ENCODE measurements around the gene CLRN1.

Gene CLRN1

GRCh38 chr3:150975086-150975991 is 2.8 kb upstream of the CLRN1 start:
- no peak for DNase-seq

- no peak for DNase-seq
Measured at GRCh38 chr3:150970665-150971324, 1.7 kb downstream of the CLRN1 start.

GRCh38 chr3:150968341-150969035 is 4.0 kb downstream of the CLRN1 start:
- DNase-seq = no peak

- no peak for DNase-seq
Measured at GRCh38 chr3:150965436-150965835, 7.1 kb downstream of the CLRN1 start.

GRCh38 chr3:150961949-150962348 is 10.6 kb downstream of the CLRN1 start:
- no peak for DNase-seq

- DNase-seq = no peak
Measured at GRCh38 chr3:150960708-150961684, 11.5 kb downstream of the CLRN1 start.

GRCh38 chr3:150958683-150959082 is 13.8 kb downstream of the CLRN1 start:
- no peak for DNase-seq

- no peak for DNase-seq
Measured at GRCh38 chr3:150956376-150956775, 16.2 kb downstream of the CLRN1 start.

GRCh38 chr3:150951923-150952322 is 20.6 kb downstream of the CLRN1 start:
- DNase-seq = no peak

GRCh38 chr3:150945226-150946032 is 27.1 kb downstream of the CLRN1 start:
- DNase-seq = no peak

- DNase-seq = no peak
Measured at GRCh38 chr3:150942221-150942620, 30.3 kb downstream of the CLRN1 start.

- DNase-seq = no peak
Measured at GRCh38 chr3:150936693-150937092, 35.8 kb downstream of the CLRN1 start.

- no peak for DNase-seq
Measured at GRCh38 chr3:150933473-150933995, 39.0 kb downstream of the CLRN1 start.

- no peak for DNase-seq
Measured at GRCh38 chr3:150931745-150932144, 40.8 kb downstream of the CLRN1 start.

- DNase-seq = no peak
Measured at GRCh38 chr3:150930839-150931238, 41.7 kb downstream of the CLRN1 start.

- DNase-seq = no peak
Measured at GRCh38 chr3:150928234-150928633, 44.3 kb downstream of the CLRN1 start.

GRCh38 chr3:150926328-150926727 is 46.2 kb downstream of the CLRN1 start:
- DNase-seq = no peak

- no peak for DNase-seq
Measured at GRCh38 chr3:150925751-150926201, 46.8 kb downstream of the CLRN1 start.

GRCh38 chr3:150922611-150923010 is 49.9 kb downstream of the CLRN1 start:
- no peak for DNase-seq

- DNase-seq = no peak
Measured at GRCh38 chr3:150921209-150921608, 51.3 kb downstream of the CLRN1 start.

- no peak for DNase-seq
Measured at GRCh38 chr3:150920236-150920635, 52.3 kb downstream of the CLRN1 start.
